Karpas-422 (cell line): ENCODE measurements around the gene DNHD1. TPM values are rescaled to one million over a fixed set of nuclear protein-coding genes. Genes with fewer than 3 reads are reported as not detected.

ENCODE experiments used
- DNase-seq: peaks from one replicate; pipeline ENCODE4 v3.0.0-alpha.2; 2015
- H2AFZ ChIP-seq: fragments of 200-600 bp; sonication (generic); 2 replicates; pipeline ENCODE4 v1.6.1; 2014; ENCODE audit warnings: antibody characterized with exemption, low read length, mixed read lengths
- H3K27ac ChIP-seq: fragments of 200-600 bp; sonication (generic); 2 replicates; pipeline ENCODE4 v1.5.1; 2014; ENCODE audit warnings: mild to moderate bottlenecking, low read length, moderate library complexity
- H3K27me3 ChIP-seq: fragments of 200-600 bp; sonication (generic); 2 replicates; pipeline ENCODE4 v1.6.1; 2014; ENCODE audit warnings: low read length, mixed read lengths
- H3K36me3 ChIP-seq: fragments of 200-600 bp; sonication (generic); 2 replicates; pipeline ENCODE4 v1.6.1; 2014; ENCODE audit warnings: low read length, mixed read lengths; ENCODE audit not compliant: insufficient read depth
- H3K4me1 ChIP-seq: fragments of 200-600 bp; sonication (generic); 2 replicates; pipeline ENCODE4 v1.6.1; 2014; ENCODE audit warnings: mild to moderate bottlenecking, low read length, mixed read lengths
- H3K4me2 ChIP-seq: fragments of 200-600 bp; sonication (generic); 2 replicates; pipeline ENCODE4 v1.6.1; 2014; ENCODE audit warnings: low read length, low read depth, mild to moderate bottlenecking; ENCODE audit not compliant: poor library complexity, severe bottlenecking
- H3K4me3 ChIP-seq: fragments of 200-600 bp; sonication (generic); 2 replicates; pipeline ENCODE4 v1.5.1; 2014; ENCODE audit warnings: mild to moderate bottlenecking, antibody characterized with exemption, low read length, mixed read lengths
- H3K79me2 ChIP-seq: fragments of 200-600 bp; sonication (generic); 2 replicates; pipeline ENCODE4 v1.6.1; 2014; ENCODE audit warnings: mild to moderate bottlenecking, low read length, mixed read lengths
- H3K9ac ChIP-seq: fragments of 200-600 bp; sonication (generic); 2 replicates; pipeline ENCODE4 v1.6.0; 2014; ENCODE audit warnings: low read length
- H3K9me2 ChIP-seq: fragments of 200-600 bp; sonication (generic), shearing (Covaris generic); replicated peaks from 2 replicates; pipeline ENCODE4 v1.6.0; 2014; ENCODE audit warnings: mild to moderate bottlenecking, low read length, moderate library complexity; ENCODE audit not compliant: insufficient read depth
- H3K9me3 ChIP-seq: fragments of 300-700, 200-600 bp; sonication (generic); 2 replicates; pipeline ENCODE4 v1.6.1; 2014; ENCODE audit warnings: low read length, mixed read lengths
- H4K20me1 ChIP-seq: fragments of 200-600 bp; sonication (generic); 2 replicates; pipeline ENCODE4 v1.6.1; 2014; ENCODE audit warnings: mild to moderate bottlenecking, antibody characterized with exemption, low read length, low read depth; ENCODE audit not compliant: insufficient read depth
- total RNA-seq: library from RNA; depleted of rRNA; stranded (reverse); fragments of >200 nt; shearing (Covaris generic); gene quantifications from 2 replicates; pipeline ENCODE4 v1.2.3, GENCODE V29; 2014; ENCODE audit warnings: low replicate concordance

DNHD1 gene
- total RNA-seq, 1 experiment from 2014 or later, result 40.3 TPM

GRCh38 chr11:6563667-6564066 lies 66.6 kb downstream of the DNHD1 start:
- H3K9me2 ChIP-seq, result no peaks in the 10 kb centered on the region
- no peaks in the 10 kb centered on the region for H3K4me1 ChIP-seq
- H3K79me2 ChIP-seq, result no peaks in the 10 kb centered on the region
- no peak overlapping the region for H3K4me2 ChIP-seq
- H3K9ac ChIP-seq, result no peak overlapping the region
- H2AFZ ChIP-seq, result no peak overlapping the region
- no peak overlapping the region for H3K4me3 ChIP-seq
- H4K20me1 ChIP-seq, result no peaks in the 10 kb centered on the region
- no peaks in the 10 kb centered on the region for H3K9me3 ChIP-seq
- no peaks in the 10 kb centered on the region for H3K27me3 ChIP-seq
- no peak overlapping the region for H3K27ac ChIP-seq
- H3K36me3 ChIP-seq, result no peaks in the 10 kb centered on the region
- DNase-seq, result no peak

- Histone ChIP-seq H3K27ac (no peak overlapping the region), H3K79me2 (no peaks in the 10 kb centered on the region), H3K27me3 (no peaks in the 10 kb centered on the region), H3K4me3 (no peak overlapping the region), H3K4me1 (no peaks in the 10 kb centered on the region), H3K9me2 (no peaks in the 10 kb centered on the region), H3K9ac (no peak overlapping the region), H3K4me2 (no peak overlapping the region), H3K36me3 (no peaks in the 10 kb centered on the region), H4K20me1 (no peaks in the 10 kb centered on the region), H3K9me3 (no peaks in the 10 kb centered on the region), H2AFZ (no peak overlapping the region)
- no peak for DNase-seq
Observed at GRCh38 chr11:6565325-6565724, 68.2 kb downstream of the DNHD1 start.

GRCh38 chr11:6565988-6566703 lies 69.1 kb downstream of the DNHD1 start:
- H3K27ac ChIP-seq, result no peak overlapping the region
- no peaks in the 10 kb centered on the region for H3K27me3 ChIP-seq
- no peak overlapping the region for H3K4me2 ChIP-seq
- no peaks in the 10 kb centered on the region for H4K20me1 ChIP-seq
- H3K9ac ChIP-seq, result no peak overlapping the region
- no peaks in the 10 kb centered on the region for H3K4me1 ChIP-seq
- no peaks in the 10 kb centered on the region for H3K9me2 ChIP-seq
- H3K9me3 ChIP-seq, result no peaks in the 10 kb centered on the region
- no peaks in the 10 kb centered on the region for H3K36me3 ChIP-seq
- H2AFZ ChIP-seq, result no peak overlapping the region
- H3K4me3 ChIP-seq, result no peak overlapping the region
- no peaks in the 10 kb centered on the region for H3K79me2 ChIP-seq
- DNase-seq, result no peak

- no peaks in the 10 kb centered on the region for H4K20me1 ChIP-seq
- no peaks in the 10 kb centered on the region for H3K36me3 ChIP-seq
- H3K9ac ChIP-seq, result no peak overlapping the region
- H3K79me2 ChIP-seq, result no peaks in the 10 kb centered on the region
- no peaks in the 10 kb centered on the region for H3K9me2 ChIP-seq
- no peaks in the 10 kb centered on the region for H3K9me3 ChIP-seq
- no peak overlapping the region for H2AFZ ChIP-seq
- H3K27me3 ChIP-seq, result no peaks in the 10 kb centered on the region
- no peak overlapping the region for H3K4me2 ChIP-seq
- no peak overlapping the region for H3K4me3 ChIP-seq
- no peak overlapping the region for H3K27ac ChIP-seq
- H3K4me1 ChIP-seq, result no peaks in the 10 kb centered on the region
- DNase-seq, result no peak
Observed at GRCh38 chr11:6566704-6567370, 69.8 kb downstream of the DNHD1 start.

GRCh38 chr11:6567371-6567745 lies 70.3 kb downstream of the DNHD1 start:
- Histone ChIP-seq H3K36me3 (no peaks in the 10 kb centered on the region), H3K27ac (no peak overlapping the region), H3K9ac (no peak overlapping the region), H3K4me3 (no peak overlapping the region), H3K4me2 (no peak overlapping the region), H3K27me3 (no peaks in the 10 kb centered on the region), H4K20me1 (no peaks in the 10 kb centered on the region), H3K9me2 (no peaks in the 10 kb centered on the region), H3K4me1 (no peaks in the 10 kb centered on the region), H3K79me2 (no peaks in the 10 kb centered on the region), H3K9me3 (no peaks in the 10 kb centered on the region), H2AFZ (no peak overlapping the region)
- no peak for DNase-seq

GRCh38 chr11:6568191-6568918 lies 71.3 kb downstream of the DNHD1 start:
- no peak overlapping the region for H2AFZ ChIP-seq
- no peaks in the 10 kb centered on the region for H4K20me1 ChIP-seq

GRCh38 chr11:6569706-6570105 lies 72.6 kb downstream of the DNHD1 start:
- Histone ChIP-seq H3K36me3 (no peaks in the 10 kb centered on the region), H3K4me1 (no peaks in the 10 kb centered on the region), H3K9me3 (no peaks in the 10 kb centered on the region), H3K4me2 (no peak overlapping the region), H3K27ac (no peak overlapping the region), H2AFZ (no peak overlapping the region), H3K4me3 (no peak overlapping the region), H3K79me2 (no peaks in the 10 kb centered on the region), H3K9ac (no peak overlapping the region), H3K9me2 (no peaks in the 10 kb centered on the region), H3K27me3 (no peaks in the 10 kb centered on the region), H4K20me1 (no peaks in the 10 kb centered on the region)
- DNase-seq, result no peak

More at GRCh38 chr11:6568191-6568918, 71.3 kb downstream of the DNHD1 start:
- H3K9ac ChIP-seq, result no peak overlapping the region
- no peaks in the 10 kb centered on the region for H3K4me1 ChIP-seq
- H3K27me3 ChIP-seq, result no peaks in the 10 kb centered on the region
- no peak overlapping the region for H3K27ac ChIP-seq
- H3K79me2 ChIP-seq, result no peaks in the 10 kb centered on the region
- DNase-seq, result no peak
- no peaks in the 10 kb centered on the region for H3K9me3 ChIP-seq
- H3K9me2 ChIP-seq, result no peaks in the 10 kb centered on the region
- H3K4me3 ChIP-seq, result no peak overlapping the region
- H3K36me3 ChIP-seq, result no peaks in the 10 kb centered on the region
- no peak overlapping the region for H3K4me2 ChIP-seq

GRCh38 chr11:6570691-6571427 lies 73.8 kb downstream of the DNHD1 start:
- no peak overlapping the region for H3K27ac ChIP-seq
- no peak overlapping the region for H3K4me3 ChIP-seq
- no peaks in the 10 kb centered on the region for H3K9me2 ChIP-seq
- no peaks in the 10 kb centered on the region for H3K27me3 ChIP-seq
- H2AFZ ChIP-seq, result no peak overlapping the region
- H3K9me3 ChIP-seq, result no peaks in the 10 kb centered on the region
- H3K9ac ChIP-seq, result no peak overlapping the region
- no peaks in the 10 kb centered on the region for H3K4me1 ChIP-seq
- no peak overlapping the region for H3K4me2 ChIP-seq
- DNase-seq, result no peak
- H4K20me1 ChIP-seq, result no peaks in the 10 kb centered on the region
- no peaks in the 10 kb centered on the region for H3K79me2 ChIP-seq
- no peaks in the 10 kb centered on the region for H3K36me3 ChIP-seq
